ENCODE results near the gene ATG16L1. TPM values are rescaled to one million over a fixed set of nuclear protein-coding genes. Genes with fewer than 3 reads are reported as not detected.

Gene ATG16L1
- total RNA-seq, 3 donors from 2014 or later (not counting 1 experiment from before 2014, with no cell fraction given): 106 to 142 (median 117) TPM

DNA sequence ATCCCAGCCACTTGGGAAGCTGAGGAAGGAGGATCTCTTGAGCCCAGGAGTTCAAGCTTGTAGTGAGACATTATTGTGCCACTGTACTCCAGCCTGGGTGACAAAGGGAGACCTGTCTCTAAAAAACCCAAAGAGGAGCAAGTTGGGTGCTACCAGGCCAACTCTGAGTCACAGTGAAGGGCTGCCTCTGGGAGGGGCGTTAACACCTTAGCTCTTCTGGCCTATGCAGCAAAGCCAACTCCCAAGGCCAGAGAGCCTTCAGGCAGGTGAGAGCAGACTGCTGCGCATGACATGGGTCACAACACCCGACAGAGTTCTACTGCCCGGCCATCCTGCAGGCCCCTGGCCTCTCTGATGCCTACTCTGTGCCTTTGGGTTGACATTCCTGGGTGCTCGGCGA is 32.6 kb upstream of the ATG16L1 start:
- Mint-ChIP-seq H3K4me3 (no peak overlapping the region), H3K4me1 (no peaks in the 10 kb centered on the region), H3K27me3 (ENCODE audit: low read depth in 2 of 2) (no peaks in the 10 kb centered on the region), H3K27ac (no peak overlapping the region), H3K9me3 (no peaks in the 10 kb centered on the region), H3K36me3 (no peaks in the 10 kb centered on the region)
- Histone ChIP-seq H3K9me3 (ENCODE audit: control insufficient read depth, insufficient read depth, low read length) (no peaks in the 10 kb centered on the region), H3K27me3 (ENCODE audit: control insufficient read depth, insufficient read depth, low read length) (no peaks in the 10 kb centered on the region), H3K4me3 (ENCODE audit: low read length) (no peak overlapping the region), H3K27ac (ENCODE audit: low read length) (no peak overlapping the region), H3K4me1 (ENCODE audit: control insufficient read depth, insufficient read depth, low read length) (no peaks in the 10 kb centered on the region), H3K36me3 (ENCODE audit: control insufficient read depth, insufficient read depth, low read length) (no peaks in the 10 kb centered on the region)
- WGBS (ENCODE audit: insufficient coverage): 98% methylated on average over 6 of the region's 6 CpGs
- intact Hi-C loops (cut with micrococcal nuclease): no loop called here
- DNase-seq: no peak
- TF ChIP-seq, protein P1, sequence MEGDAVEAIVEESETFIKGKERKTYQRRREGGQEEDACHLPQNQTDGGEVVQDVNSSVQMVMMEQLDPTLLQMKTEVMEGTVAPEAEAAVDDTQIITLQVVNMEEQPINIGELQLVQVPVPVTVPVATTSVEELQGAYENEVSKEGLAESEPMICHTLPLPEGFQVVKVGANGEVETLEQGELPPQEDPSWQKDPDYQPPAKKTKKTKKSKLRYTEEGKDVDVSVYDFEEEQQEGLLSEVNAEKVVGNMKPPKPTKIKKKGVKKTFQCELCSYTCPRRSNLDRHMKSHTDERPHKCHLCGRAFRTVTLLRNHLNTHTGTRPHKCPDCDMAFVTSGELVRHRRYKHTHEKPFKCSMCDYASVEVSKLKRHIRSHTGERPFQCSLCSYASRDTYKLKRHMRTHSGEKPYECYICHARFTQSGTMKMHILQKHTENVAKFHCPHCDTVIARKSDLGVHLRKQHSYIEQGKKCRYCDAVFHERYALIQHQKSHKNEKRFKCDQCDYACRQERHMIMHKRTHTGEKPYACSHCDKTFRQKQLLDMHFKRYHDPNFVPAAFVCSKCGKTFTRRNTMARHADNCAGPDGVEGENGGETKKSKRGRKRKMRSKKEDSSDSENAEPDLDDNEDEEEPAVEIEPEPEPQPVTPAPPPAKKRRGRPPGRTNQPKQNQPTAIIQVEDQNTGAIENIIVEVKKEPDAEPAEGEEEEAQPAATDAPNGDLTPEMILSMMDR (IDR thresholded peaks at IDR 0.05): no peak
- no peak for ATAC-seq

DNA sequence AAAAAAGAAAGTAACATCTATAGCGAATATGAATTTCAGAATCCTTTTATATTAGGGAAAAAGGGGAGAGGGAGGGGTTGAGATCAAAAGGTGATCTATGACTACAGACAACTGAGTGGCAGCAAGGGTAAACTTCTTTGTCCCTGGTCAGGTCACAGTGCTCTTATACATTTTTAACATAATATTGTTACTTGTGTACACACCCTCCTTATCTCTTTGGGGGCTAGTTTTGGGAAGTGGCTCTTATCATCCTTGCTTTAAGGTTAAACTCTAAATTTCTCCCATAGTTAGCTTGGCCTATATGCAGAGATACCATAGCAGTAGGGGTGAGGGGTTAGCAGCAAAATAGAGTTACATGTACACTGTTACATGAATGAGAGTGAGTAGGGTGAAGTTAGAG is 31.6 kb upstream of the ATG16L1 start:
- no peaks in the 10 kb centered on the region for H3K4me1 Mint-ChIP-seq
- H3K4me1 ChIP-seq (ENCODE audit: control insufficient read depth, insufficient read depth, low read length): no peaks in the 10 kb centered on the region

DNA sequence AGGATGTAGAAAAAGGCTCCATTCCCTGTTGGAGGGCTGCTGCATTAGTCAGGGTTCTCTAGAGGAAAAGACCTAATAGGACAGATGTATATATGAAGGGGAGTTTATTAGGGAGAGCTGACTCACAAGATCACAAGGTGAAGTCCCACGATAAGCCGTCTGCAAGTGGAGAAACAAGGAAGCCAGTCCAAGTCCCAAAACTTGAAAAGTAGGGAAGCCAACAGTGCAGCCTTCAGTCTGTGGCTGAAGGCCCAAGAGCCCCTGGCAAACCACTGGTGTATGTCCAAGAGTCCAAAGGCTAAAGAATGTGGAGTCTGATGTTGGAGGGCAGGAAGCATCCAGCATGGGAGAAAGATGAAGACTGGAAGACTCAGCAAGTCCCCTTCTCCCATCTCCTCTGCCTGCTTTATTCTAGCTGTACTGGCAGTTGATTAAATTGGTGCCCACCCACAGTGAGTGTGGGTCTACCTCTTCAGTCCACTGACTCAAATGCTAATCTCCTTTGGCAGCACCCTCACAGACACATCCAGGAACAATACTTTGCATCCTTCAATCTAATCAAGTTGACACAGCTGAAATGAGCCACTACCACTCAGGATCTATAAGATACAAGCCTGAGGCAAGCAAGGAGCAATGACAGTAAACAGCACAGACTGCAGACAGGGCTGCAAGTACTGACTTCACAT is 30.0 kb upstream of the ATG16L1 start:
- no peak overlapping the region for H3K4me3 Mint-ChIP-seq
- peaks cover 0 to 6% of the 10 kb centered on the region in 2 donors for H3K4me1 Mint-ChIP-seq
- ATAC-seq: no peak
- intact Hi-C loops (cut with micrococcal nuclease): no loop called here
- no peaks in the 10 kb centered on the region for H3K9me3 Mint-ChIP-seq
- no peaks in the 10 kb centered on the region for H3K36me3 Mint-ChIP-seq
- Histone ChIP-seq H3K27ac (ENCODE audit: low read length) (no peak overlapping the region), H3K36me3 (ENCODE audit: control insufficient read depth, insufficient read depth, low read length) (no peaks in the 10 kb centered on the region), H3K4me1 (ENCODE audit: control insufficient read depth, insufficient read depth, low read length) (no peaks in the 10 kb centered on the region), H3K9me3 (ENCODE audit: control insufficient read depth, insufficient read depth, low read length) (no peaks in the 10 kb centered on the region), H3K27me3 (ENCODE audit: control insufficient read depth, insufficient read depth, low read length) (no peaks in the 10 kb centered on the region), H3K4me3 (ENCODE audit: low read length) (no peak overlapping the region)
- TF ChIP-seq, protein P1 (IDR thresholded peaks at IDR 0.05): no peak
- no peak overlapping the region for H3K27ac Mint-ChIP-seq
- no peaks in the 10 kb centered on the region for H3K27me3 Mint-ChIP-seq (ENCODE audit: low read depth in 2 of 2)
- 88% methylated on average over 2 of the region's 2 CpGs for WGBS (ENCODE audit: insufficient coverage)
- no peak for DNase-seq

More for the DNA sequence above, 31.6 kb upstream of the ATG16L1 start:
- Mint-ChIP-seq H3K9me3 (no peaks in the 10 kb centered on the region), H3K4me3 (no peak overlapping the region), H3K27ac (no peak overlapping the region), H3K27me3 (ENCODE audit: low read depth in 2 of 2) (no peaks in the 10 kb centered on the region), H3K36me3 (no peaks in the 10 kb centered on the region)
- ATAC-seq (no peak), DNase-seq (no peak)
- Histone ChIP-seq H3K27ac (ENCODE audit: low read length) (no peak overlapping the region), H3K4me3 (ENCODE audit: low read length) (no peak overlapping the region), H3K36me3 (ENCODE audit: control insufficient read depth, insufficient read depth, low read length) (no peaks in the 10 kb centered on the region), H3K27me3 (ENCODE audit: control insufficient read depth, insufficient read depth, low read length) (no peaks in the 10 kb centered on the region), H3K9me3 (ENCODE audit: control insufficient read depth, insufficient read depth, low read length) (no peaks in the 10 kb centered on the region)
- intact Hi-C loops (cut with micrococcal nuclease): no loop called here
- no CpG with 5 or more reads among the region's 1 CpG for WGBS (ENCODE audit: insufficient coverage)
- TF ChIP-seq, protein P1 (IDR thresholded peaks at IDR 0.05): no peak

All from natural killer cell (primary cell).